Measurements from ENCODE around the gene THEMIS2. TPM values are rescaled to one million over a fixed set of nuclear protein-coding genes. Genes with fewer than 3 reads are reported as not detected.

THEMIS2 gene
- total RNA-seq, 1 donor from 2014 or later = 0.79 TPM

DNA sequence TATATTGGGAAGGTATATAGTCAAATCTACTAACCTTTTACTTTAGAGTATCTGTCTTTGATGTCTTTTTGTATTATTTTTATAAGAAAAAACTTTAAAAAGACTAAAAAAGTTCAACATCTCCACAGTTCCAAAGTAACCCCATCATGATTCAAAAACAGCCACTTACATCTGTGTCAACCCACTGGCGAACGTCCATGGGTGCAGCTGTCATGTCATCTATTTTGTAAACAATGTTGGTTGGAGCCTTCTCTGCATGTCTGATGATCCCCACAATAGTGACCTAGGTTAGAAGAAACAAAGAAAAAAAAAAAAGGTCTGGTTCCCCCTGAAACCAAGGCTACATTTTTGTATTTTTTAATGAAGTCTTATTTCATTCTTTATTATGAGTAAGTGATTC, 34.4 kb downstream of the THEMIS2 start:
- no peak overlapping the region for H3K4me3 ChIP-seq (ENCODE audit: insufficient read depth, low read depth, low read length)
- Mint-ChIP-seq H3K27me3 (ENCODE audit: low read depth, unreplicated experiment) (no peaks in the 10 kb centered on the region), H3K9me3 (ENCODE audit: unreplicated experiment) (no peaks in the 10 kb centered on the region), H3K4me3 (ENCODE audit: unreplicated experiment) (no peak overlapping the region), H3K27ac (ENCODE audit: unreplicated experiment) (no peak overlapping the region), H3K4me1 (ENCODE audit: low read depth, unreplicated experiment) (no peaks in the 10 kb centered on the region), H3K36me3 (ENCODE audit: low read depth, unreplicated experiment) (peaks cover 4% of the 10 kb centered on the region)
- no peaks in the 10 kb centered on the region for H3K79me2 ChIP-seq (ENCODE audit: insufficient read depth, low read length)
- H3K27ac ChIP-seq (ENCODE audit: low read depth, low read length) = no peak overlapping the region
- no peak for FAIRE-seq
- H3K27me3 ChIP-seq (ENCODE audit: insufficient read depth, low read length) = no peaks in the 10 kb centered on the region
- no peaks in the 10 kb centered on the region for H3K9me3 ChIP-seq (ENCODE audit: insufficient read depth, low read depth, low read length)
- H3K36me3 ChIP-seq (ENCODE audit: insufficient read depth, low read length) = peaks cover 17% of the 10 kb centered on the region
- H3K4me2 ChIP-seq (ENCODE audit: low read length) = no peak overlapping the region
- H4K20me1 ChIP-seq (ENCODE audit: insufficient read depth, low read length) = no peaks in the 10 kb centered on the region
- no peaks in the 10 kb centered on the region for H3K4me1 ChIP-seq (ENCODE audit: insufficient read depth, low read length)
- no peak overlapping the region for H2AFZ ChIP-seq (ENCODE audit: low read depth, low read length)
- no peak overlapping the region for H3K9ac ChIP-seq (ENCODE audit: low read length)
- DNase-seq (ENCODE audit: low read depth) = no peak
- TF ChIP-seq, protein P1, sequence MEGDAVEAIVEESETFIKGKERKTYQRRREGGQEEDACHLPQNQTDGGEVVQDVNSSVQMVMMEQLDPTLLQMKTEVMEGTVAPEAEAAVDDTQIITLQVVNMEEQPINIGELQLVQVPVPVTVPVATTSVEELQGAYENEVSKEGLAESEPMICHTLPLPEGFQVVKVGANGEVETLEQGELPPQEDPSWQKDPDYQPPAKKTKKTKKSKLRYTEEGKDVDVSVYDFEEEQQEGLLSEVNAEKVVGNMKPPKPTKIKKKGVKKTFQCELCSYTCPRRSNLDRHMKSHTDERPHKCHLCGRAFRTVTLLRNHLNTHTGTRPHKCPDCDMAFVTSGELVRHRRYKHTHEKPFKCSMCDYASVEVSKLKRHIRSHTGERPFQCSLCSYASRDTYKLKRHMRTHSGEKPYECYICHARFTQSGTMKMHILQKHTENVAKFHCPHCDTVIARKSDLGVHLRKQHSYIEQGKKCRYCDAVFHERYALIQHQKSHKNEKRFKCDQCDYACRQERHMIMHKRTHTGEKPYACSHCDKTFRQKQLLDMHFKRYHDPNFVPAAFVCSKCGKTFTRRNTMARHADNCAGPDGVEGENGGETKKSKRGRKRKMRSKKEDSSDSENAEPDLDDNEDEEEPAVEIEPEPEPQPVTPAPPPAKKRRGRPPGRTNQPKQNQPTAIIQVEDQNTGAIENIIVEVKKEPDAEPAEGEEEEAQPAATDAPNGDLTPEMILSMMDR (IDR thresholded peaks at IDR 0.05; ENCODE audit: insufficient read depth, low read depth, low read length) = no peak
- no peak for TF ChIP-seq EZH2 (IDR thresholded peaks at IDR 0.05; ENCODE audit: insufficient read depth, low read length)

DNA sequence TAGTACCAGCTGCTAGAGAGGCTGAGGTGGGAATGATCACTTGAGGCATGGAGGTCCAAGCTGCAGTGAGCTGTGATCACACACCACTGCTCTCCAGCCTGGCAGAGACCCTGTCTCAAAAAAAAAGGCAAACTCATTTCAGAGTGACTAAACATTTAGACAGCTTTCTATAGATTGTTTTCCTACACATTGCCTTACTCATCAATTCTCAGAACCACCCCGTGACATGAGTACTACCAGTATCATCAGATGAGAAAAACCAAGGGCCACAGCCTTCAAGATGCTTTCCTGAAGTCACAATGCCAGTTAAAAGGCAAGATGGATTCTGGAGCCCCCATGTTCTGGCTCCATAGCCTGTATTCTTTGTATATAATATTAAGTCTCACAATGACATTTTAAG, 40.1 kb downstream of the THEMIS2 start:
- Histone ChIP-seq H3K27ac (ENCODE audit: low read depth, low read length) (no peak overlapping the region), H3K4me3 (ENCODE audit: insufficient read depth, low read depth, low read length) (no peak overlapping the region), H3K4me1 (ENCODE audit: insufficient read depth, low read length) (no peaks in the 10 kb centered on the region), H4K20me1 (ENCODE audit: insufficient read depth, low read length) (no peaks in the 10 kb centered on the region), H3K9me3 (ENCODE audit: insufficient read depth, low read depth, low read length) (peaks cover 5% of the 10 kb centered on the region), H3K79me2 (ENCODE audit: insufficient read depth, low read length) (peaks cover 15% of the 10 kb centered on the region), H3K27me3 (ENCODE audit: insufficient read depth, low read length) (no peaks in the 10 kb centered on the region), H3K4me2 (ENCODE audit: low read length) (no peak overlapping the region), H3K36me3 (ENCODE audit: insufficient read depth, low read length) (peaks cover 11% of the 10 kb centered on the region), H2AFZ (ENCODE audit: low read depth, low read length) (no peak overlapping the region), H3K9ac (ENCODE audit: low read length) (no peak overlapping the region)
- Mint-ChIP-seq H3K36me3 (ENCODE audit: low read depth, unreplicated experiment) (peaks cover 3% of the 10 kb centered on the region), H3K27me3 (ENCODE audit: low read depth, unreplicated experiment) (peaks cover 2% of the 10 kb centered on the region), H3K4me3 (ENCODE audit: unreplicated experiment) (no peak overlapping the region), H3K4me1 (ENCODE audit: low read depth, unreplicated experiment) (no peaks in the 10 kb centered on the region), H3K9me3 (ENCODE audit: unreplicated experiment) (peaks cover 2% of the 10 kb centered on the region), H3K27ac (ENCODE audit: unreplicated experiment) (no peak overlapping the region)
- TF ChIP-seq, protein P1 (IDR thresholded peaks at IDR 0.05; ENCODE audit: insufficient read depth, low read depth, low read length) = no peak
- no peak for TF ChIP-seq EZH2 (IDR thresholded peaks at IDR 0.05; ENCODE audit: insufficient read depth, low read length)
- FAIRE-seq (no peak), DNase-seq (ENCODE audit: low read depth) (no peak)

DNA sequence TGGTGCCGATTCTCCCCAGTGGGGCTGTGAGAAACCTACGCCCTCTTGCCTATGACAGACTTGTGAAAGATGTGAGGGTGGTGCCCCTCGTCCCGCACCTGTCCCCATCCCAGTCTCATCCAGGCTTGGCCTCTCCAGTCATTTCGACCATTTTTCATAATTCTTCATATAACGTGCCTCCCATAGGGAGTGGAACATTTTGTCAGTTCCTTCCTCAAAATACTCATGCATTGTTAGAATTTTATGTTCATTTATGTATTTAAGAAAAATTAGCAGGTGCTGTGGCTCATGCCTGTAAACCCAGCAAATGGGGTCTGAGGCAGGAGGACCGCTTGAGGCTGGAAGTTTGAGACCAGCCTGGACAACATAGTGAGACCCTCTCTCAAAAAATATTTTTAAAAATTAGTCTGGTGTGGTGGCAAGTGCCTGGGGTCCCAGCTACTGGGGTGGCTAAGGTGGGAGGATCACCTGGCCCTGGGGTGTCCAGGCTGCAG, 42.8 kb downstream of the THEMIS2 start:
- Histone ChIP-seq H3K4me3 (ENCODE audit: insufficient read depth, low read depth, low read length) (peak overlapping the region; percentile 76), H3K4me2 (ENCODE audit: low read length) (peak overlapping the region; percentile 88), H3K36me3 (ENCODE audit: insufficient read depth, low read length) (peaks cover 4% of the 10 kb centered on the region), H3K9ac (ENCODE audit: low read length) (no peak overlapping the region), H2AFZ (ENCODE audit: low read depth, low read length) (peak overlapping the region; percentile 97), H3K79me2 (ENCODE audit: insufficient read depth, low read length) (peaks cover 15% of the 10 kb centered on the region), H4K20me1 (ENCODE audit: insufficient read depth, low read length) (no peaks in the 10 kb centered on the region), H3K27ac (ENCODE audit: low read depth, low read length) (peak overlapping the region; percentile 10), H3K9me3 (ENCODE audit: insufficient read depth, low read depth, low read length) (peaks cover 5% of the 10 kb centered on the region), H3K4me1 (ENCODE audit: insufficient read depth, low read length) (no peaks in the 10 kb centered on the region), H3K27me3 (ENCODE audit: insufficient read depth, low read length) (no peaks in the 10 kb centered on the region)
- Mint-ChIP-seq H3K4me1 (ENCODE audit: low read depth, unreplicated experiment) (no peaks in the 10 kb centered on the region), H3K36me3 (ENCODE audit: low read depth, unreplicated experiment) (no peaks in the 10 kb centered on the region), H3K27ac (ENCODE audit: unreplicated experiment) (peak overlapping the region; percentile 22), H3K27me3 (ENCODE audit: low read depth, unreplicated experiment) (peaks cover 5% of the 10 kb centered on the region), H3K9me3 (ENCODE audit: unreplicated experiment) (peaks cover 2% of the 10 kb centered on the region), H3K4me3 (ENCODE audit: unreplicated experiment) (peak overlapping the region; percentile 99)
- TF ChIP-seq, protein P1 (IDR thresholded peaks at IDR 0.05; ENCODE audit: insufficient read depth, low read depth, low read length) = no peak
- TF ChIP-seq EZH2 (IDR thresholded peaks at IDR 0.05; ENCODE audit: insufficient read depth, low read length) = no peak
- DNase-seq (ENCODE audit: low read depth) = no peak
- no peak for FAIRE-seq
